IMR-90 (cell line): Measurements from ENCODE around the gene MESP2. TPM values are rescaled to one million over a fixed set of nuclear protein-coding genes. Genes with fewer than 3 reads are reported as not detected.

Source experiments
- ATAC-seq: fragments of 200-7000 bp; cut with Tn5 transposase; 2 replicates; pipeline ENCODE4 v1.9.1; 2020; ENCODE audit warnings: low read depth, mild to moderate bottlenecking, moderate library complexity
- BruUV-seq: library from RNA; stranded (reverse); fragments of 400-500 nt; replicated peaks from 2 replicates; lab custom pipeline; 2021; lab: Mats Ljungman, UMichigan
- CTCF ChIA-PET: fragments of 300-600 bp; formaldehyde crosslinking; extraction: SDS; loops from one replicate; lab custom pipeline; 2021; ENCODE audit warnings: antibody characterized with exemption; lab: Yijun Ruan, JAX
- POLR2A ChIA-PET: fragments of 300-600 bp; sonication (Branson Sonifier 250); formaldehyde crosslinking; loops from one replicate; lab custom pipeline; 2022; ENCODE audit warnings: antibody characterized with exemption; ENCODE audit not compliant: unreplicated experiment; lab: Charles Lee
- DNase-seq: peaks from one replicate; pipeline ENCODE4 v3.0.0; 2013
- H2AFZ ChIP-seq: replicated peaks from 2 replicates; pipeline ENCODE3; 2013; ENCODE audit warnings: low read length, mild to moderate bottlenecking; ENCODE audit not compliant: poor library complexity
- H2AK5ac ChIP-seq: 2 replicates; pipeline ENCODE4 v1.6.1; 2013; ENCODE audit warnings: low read depth, low read length, inconsistent platforms
- H2AK9ac ChIP-seq: replicated peaks from 2 replicates; pipeline ENCODE3; 2013; ENCODE audit warnings: mild to moderate bottlenecking, low read depth, low read length, moderate library complexity; ENCODE audit not compliant: poor library complexity
- H2BK120ac ChIP-seq: 2 replicates; pipeline ENCODE4 v1.6.1; 2013; ENCODE audit warnings: low read depth, low read length, inconsistent platforms
- H2BK15ac ChIP-seq: 3 replicates; pipeline ENCODE4 v1.6.1; 2013; ENCODE audit warnings: low read depth, low read length, inconsistent platforms
- H2BK20ac ChIP-seq: 2 replicates; pipeline ENCODE4 v1.6.1; 2013; ENCODE audit warnings: low read depth, mild to moderate bottlenecking, inconsistent platforms, low read length, moderate library complexity
- H2BK5ac ChIP-seq: 2 replicates; pipeline ENCODE4 v1.6.1; 2013; ENCODE audit warnings: mild to moderate bottlenecking, low read depth, low read length, inconsistent platforms; ENCODE audit not compliant: poor library complexity, severe bottlenecking
- H3K14ac ChIP-seq: replicated peaks from 2 replicates; pipeline ENCODE4 v1.6.1; 2013; ENCODE audit warnings: low read depth, low read length, inconsistent platforms
- H3K18ac ChIP-seq: 2 replicates; pipeline ENCODE4 v1.6.1; 2013; ENCODE audit warnings: low read depth, low read length, control low read depth
- H3K23ac ChIP-seq: 2 replicates; pipeline ENCODE4 v1.6.1; 2013; ENCODE audit warnings: low read depth, low read length, inconsistent platforms
- H3K27ac ChIP-seq: 2 replicates; pipeline ENCODE4 v1.5.1; 2013; ENCODE audit warnings: mild to moderate bottlenecking, control low read depth, low read length; ENCODE audit not compliant: insufficient read depth
- H3K27me3 ChIP-seq: 2 replicates; pipeline ENCODE4 v1.6.1; 2013; ENCODE audit warnings: low read length; ENCODE audit not compliant: control insufficient read depth, insufficient read depth
- H3K36me3 ChIP-seq: 2 replicates; pipeline ENCODE4 v1.6.1; 2013; ENCODE audit warnings: low read length, mixed read lengths; ENCODE audit not compliant: control insufficient read depth, insufficient read depth
- H3K4ac ChIP-seq: 2 replicates; pipeline ENCODE4 v1.6.1; 2013; ENCODE audit warnings: low read depth, low read length, inconsistent platforms
- H3K4me1 ChIP-seq: 2 replicates; pipeline ENCODE4 v1.6.1; 2013; ENCODE audit warnings: low read length, mixed read lengths; ENCODE audit not compliant: control insufficient read depth, insufficient read depth
- H3K4me2 ChIP-seq: 2 replicates; pipeline ENCODE4 v1.6.1; 2013; ENCODE audit warnings: low read depth, mild to moderate bottlenecking, control low read depth, low read length, moderate library complexity
- H3K4me3 ChIP-seq: 2 replicates; pipeline ENCODE4 v1.5.1; 2013; ENCODE audit warnings: low read depth, mild to moderate bottlenecking, control low read depth, low read length, moderate library complexity; ENCODE audit not compliant: insufficient read depth
- H3K56ac ChIP-seq: 2 replicates; pipeline ENCODE4 v1.6.1; 2013; ENCODE audit warnings: low read length, inconsistent platforms; ENCODE audit not compliant: insufficient read depth; ENCODE audit errors: extremely low read depth
- H3K79me1 ChIP-seq, 2 experiments: 2 replicates each; pipeline ENCODE4 v1.6.1; 2013; ENCODE audit warnings: low read length in 2 of 2, inconsistent platforms in 1 of 2, low read depth in 1 of 2
- H3K9ac ChIP-seq: 2 replicates; pipeline ENCODE4 v1.6.1; 2013; ENCODE audit warnings: low read depth, low read length, control low read depth
- H3K9me1 ChIP-seq: 2 replicates; pipeline ENCODE4 v1.6.1; 2013; ENCODE audit warnings: low read length, inconsistent platforms; ENCODE audit not compliant: insufficient read depth
- H3K9me3 ChIP-seq: 2 replicates; pipeline ENCODE4 v1.6.1; 2013; ENCODE audit warnings: low read length; ENCODE audit not compliant: control insufficient read depth, insufficient read depth
- H4K20me1 ChIP-seq: 2 replicates; pipeline ENCODE4 v1.6.1; 2013; ENCODE audit warnings: low read length, inconsistent platforms; ENCODE audit not compliant: insufficient read depth
- H4K5ac ChIP-seq: 2 replicates; pipeline ENCODE4 v1.6.1; 2013; ENCODE audit warnings: mild to moderate bottlenecking, low read depth, low read length, control low read depth
- H4K8ac ChIP-seq, 2 experiments: 2 replicates each; pipeline ENCODE4 v1.6.1; 2013; ENCODE audit warnings: low read depth in 2 of 2, low read length in 2 of 2, control low read depth in 1 of 2, inconsistent platforms in 1 of 2
- H4K91ac ChIP-seq: 2 replicates; pipeline ENCODE4 v1.6.1; 2013; ENCODE audit warnings: low read depth, low read length, inconsistent platforms; ENCODE audit not compliant: insufficient read depth
- CEBPB ChIP-seq: IDR thresholded peaks from 2 replicates; pipeline ENCODE4 v1.6.1; 2012; ENCODE audit warnings: low read depth, low read length, improper control_type of control experiment
- CHD1 ChIP-seq: IDR thresholded peaks from 2 replicates; pipeline ENCODE4 v1.6.1; 2012; ENCODE audit warnings: low read depth, low read length, improper control_type of control experiment
- MXI1 ChIP-seq: IDR thresholded peaks from 2 replicates; pipeline ENCODE4 v1.6.1; 2012; ENCODE audit warnings: low read depth, mild to moderate bottlenecking, low read length, moderate library complexity, borderline replicate concordance
- NFE2L2 ChIP-seq: fragments of 150-350 bp; IDR thresholded peaks from 2 replicates; pipeline ENCODE4 v1.6.1; 2016; ENCODE audit warnings: low read depth, mild to moderate bottlenecking, low read length
- RCOR1 ChIP-seq: IDR thresholded peaks from 2 replicates; pipeline ENCODE4 v1.6.1; 2012; ENCODE audit warnings: mild to moderate bottlenecking, low read length, improper control_type of control experiment; ENCODE audit not compliant: insufficient replicate concordance
- SMC3 ChIP-seq: fragments of 150-350 bp; IDR thresholded peaks from 2 replicates; pipeline ENCODE4 v1.6.1; 2016; ENCODE audit warnings: low read depth, mild to moderate bottlenecking, antibody characterized with exemption, low read length, moderate library complexity
- WGBS, 2 experiments: methylation state at CpG; one replicate each; pipeline versions ENCODE4 v1.1.5 to v1.1.7; 2013; ENCODE audit warnings: missing lambda C conversion rate in 2 of 2; ENCODE audit not compliant: insufficient read length in 1 of 2; ENCODE audit errors: extremely low coverage in 2 of 2; 5-methylcytosine and 5-hydroxymethylcytosine counted together
- dilution Hi-C: fragments of 300-500 bp; cut with HindIII; formaldehyde crosslinking; loops from one replicate; pipeline ENCODE4 v1.14.3; 2018; ENCODE audit warnings: low sequenced_read_pairs; ENCODE audit not compliant: unreplicated experiment
- in situ Hi-C: fragments of 300-500 bp; cut with MboI; formaldehyde crosslinking; loops from 3 replicates; pipeline ENCODE4 v1.14.3; 2019; ENCODE audit warnings: low sequenced_read_pairs, inconsistent platforms, mixed read lengths
- intact Hi-C: fragments of 100-400 bp; cut with micrococcal nuclease; formaldehyde crosslinking; loops from 2 replicates; pipeline ENCODE4 v1.10.0; 2022
- polyA plus RNA-seq, 3 experiments: library from polyadenylated mRNA; depleted of rRNA; stranded (reverse); fragments of >200 nt; gene quantifications; 2 replicates each; pipeline ENCODE4 v1.2.3, GENCODE V29; 2012; ENCODE audit warnings: low replicate concordance in 1 of 3
- total RNA-seq: library from RNA; depleted of rRNA; stranded (reverse); fragments of >200 nt; gene quantifications from 2 replicates; pipeline ENCODE4 v1.2.3, GENCODE V29; 2012
- TF ChIP-seq, protein P1 (sequence below): conservative IDR thresholded peaks from 2 replicates; pipeline ENCODE4 v1.5.1; 2012; ENCODE audit warnings: mild to moderate bottlenecking, low read depth, low read length, improper control_type of control experiment

MESP2 gene
- total and polyA plus RNA-seq, 2 of the 4 experiments (the other 2 are of a cell fraction), result 0.18 to 0.32 TPM

DNA sequence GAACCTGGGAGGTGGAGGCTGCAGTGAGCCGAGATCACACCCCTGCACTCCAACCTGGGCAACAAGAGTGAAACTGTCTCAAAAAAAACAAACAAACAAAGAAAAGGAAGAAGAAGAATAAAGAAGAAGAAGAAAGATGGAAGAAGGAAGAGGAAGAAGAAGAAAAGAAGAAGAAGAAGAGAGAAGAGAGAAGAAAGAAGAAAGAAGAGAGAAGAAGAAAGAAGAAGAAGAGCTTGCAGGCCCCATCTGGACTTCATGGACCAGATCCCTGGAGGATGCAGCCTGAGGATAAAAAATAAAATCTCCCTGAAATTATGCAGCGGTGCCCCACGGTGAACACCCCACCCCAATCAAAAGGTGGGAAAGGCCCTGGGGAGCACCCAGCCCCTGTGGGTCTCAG, 16.3 kb upstream of the MESP2 start:
- Histone ChIP-seq H2BK5ac (no peak overlapping the region), H3K4me1 (no peaks in the 10 kb centered on the region), H2AK9ac (no peak overlapping the region), H2BK20ac (no peak overlapping the region), H2BK120ac (no peak overlapping the region), H3K23ac (no peak overlapping the region), H4K5ac (no peak overlapping the region), H3K79me1 (no peaks in the 10 kb centered on the region), H2AK5ac (no peak overlapping the region), H4K20me1 (no peaks in the 10 kb centered on the region), H3K4me2 (no peak overlapping the region), H2BK15ac (no peak overlapping the region), H3K4ac (no peak overlapping the region), H3K9me1 (no peaks in the 10 kb centered on the region; the same call in 1 of the 2 replicates), H2AFZ (no peak overlapping the region), H3K18ac (no peak overlapping the region), H3K4me3 (no peak overlapping the region), H3K9ac (no peak overlapping the region), H3K56ac (no peak overlapping the region), H4K91ac (no peak overlapping the region), H3K14ac (no peak overlapping the region), H3K27me3 (no peaks in the 10 kb centered on the region), H3K9me3 (no peaks in the 10 kb centered on the region), H4K8ac (no peak overlapping the region), H3K36me3 (no peaks in the 10 kb centered on the region), H3K27ac (no peak overlapping the region)
- no peak for ATAC-seq
- WGBS, 2 experiments, result no CpG with 5 or more reads among the region's 3 CpGs
- no peak for DNase-seq
- in situ Hi-C loops (loop anchor here (5.0 to 10.0 kb wide), 2 partner anchors 117 to 315 kb away; no protein-coding TSS in a partner anchor), dilution Hi-C loops (loop anchor here (25.0 kb wide), 1 partner anchor 102 kb away; no protein-coding TSS in a partner anchor), intact Hi-C loops (loop anchor here (1.0 kb wide), 2 partner anchors 115 to 128 kb away; no protein-coding TSS in a partner anchor)
- POLR2A ChIA-PET, result no interaction called here
- BruUV-seq, result no TSS peak
- TF ChIP-seq NFE2L2 (no peak), RCOR1 (no peak), SMC3 (no peak), CHD1 (no peak), MXI1 (no peak), CEBPB (no peak)
- TF ChIP-seq, protein P1, sequence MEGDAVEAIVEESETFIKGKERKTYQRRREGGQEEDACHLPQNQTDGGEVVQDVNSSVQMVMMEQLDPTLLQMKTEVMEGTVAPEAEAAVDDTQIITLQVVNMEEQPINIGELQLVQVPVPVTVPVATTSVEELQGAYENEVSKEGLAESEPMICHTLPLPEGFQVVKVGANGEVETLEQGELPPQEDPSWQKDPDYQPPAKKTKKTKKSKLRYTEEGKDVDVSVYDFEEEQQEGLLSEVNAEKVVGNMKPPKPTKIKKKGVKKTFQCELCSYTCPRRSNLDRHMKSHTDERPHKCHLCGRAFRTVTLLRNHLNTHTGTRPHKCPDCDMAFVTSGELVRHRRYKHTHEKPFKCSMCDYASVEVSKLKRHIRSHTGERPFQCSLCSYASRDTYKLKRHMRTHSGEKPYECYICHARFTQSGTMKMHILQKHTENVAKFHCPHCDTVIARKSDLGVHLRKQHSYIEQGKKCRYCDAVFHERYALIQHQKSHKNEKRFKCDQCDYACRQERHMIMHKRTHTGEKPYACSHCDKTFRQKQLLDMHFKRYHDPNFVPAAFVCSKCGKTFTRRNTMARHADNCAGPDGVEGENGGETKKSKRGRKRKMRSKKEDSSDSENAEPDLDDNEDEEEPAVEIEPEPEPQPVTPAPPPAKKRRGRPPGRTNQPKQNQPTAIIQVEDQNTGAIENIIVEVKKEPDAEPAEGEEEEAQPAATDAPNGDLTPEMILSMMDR, result no peak
- CTCF ChIA-PET, result interaction anchor here (0.7 to 4.2 kb wide), 6 partner anchors 9 to 129 kb away, joined by 3 to 59 read pairs (median 8); partner anchors contain the start of gene MESP1
